ENCODE results near the gene ZRANB1.

- TF ChIP-seq CTCF (IDR thresholded peaks at IDR 0.05), result no peak
- TF ChIP-seq POLR2A (IDR thresholded peaks at IDR 0.05), result no peak
- TF ChIP-seq EP300 (IDR thresholded peaks at IDR 0.05), result no peak
- no peak for TF ChIP-seq POLR2AphosphoS5 (IDR thresholded peaks at IDR 0.05)
Measured at GRCh38 chr10:125020871-125021270, 78.9 kb downstream of the ZRANB1 start.
